Suprapubic skin (tissue), 4 donors: ENCODE results near the gene KCNA3. TPM values are rescaled to one million over a fixed set of nuclear protein-coding genes. Genes with fewer than 3 reads are reported as not detected.

Experiments
- DNase-seq, 2 donors: peaks; one replicate each; pipeline ENCODE4 v3.0.0-alpha.2; 2019; ENCODE audit warnings: low spot score in 2 of 2
- H3K27ac ChIP-seq: fragments of 200-600 bp; sonication (generic); one replicate; pipeline ENCODE4 v1.5.1; 2019
- H3K27me3 ChIP-seq: fragments of 200-600 bp; sonication (generic); one replicate; pipeline ENCODE4 v1.5.1; 2019
- H3K36me3 ChIP-seq: fragments of 200-600 bp; sonication (generic); one replicate; pipeline ENCODE4 v1.5.1; 2019
- H3K4me1 ChIP-seq: fragments of 200-600 bp; sonication (generic); one replicate; pipeline ENCODE4 v1.5.1; 2019
- H3K4me3 ChIP-seq: fragments of 200-600 bp; sonication (generic); one replicate; pipeline ENCODE4 v1.5.1; 2019; ENCODE audit warnings: mild to moderate bottlenecking
- H3K9me3 ChIP-seq: fragments of 200-600 bp; sonication (generic); one replicate; pipeline ENCODE4 v1.5.1; 2019
- CTCF ChIP-seq, 2 donors: fragments of 200-600 bp in 1 of 2; fragments of 450-650 bp in 1 of 2; sonication (generic) in 1 of 2; IDR thresholded peaks; one replicate each; pipeline ENCODE4 v1.5.1; 2016 to 2019; ENCODE audit warnings: antibody characterized with exemption in 2 of 2, mild to moderate bottlenecking in 1 of 2, moderate library complexity in 1 of 2
- EP300 ChIP-seq: sonication (generic); formaldehyde crosslinking; IDR thresholded peaks from one replicate; pipeline ENCODE4 v1.6.1; 2017; ENCODE audit warnings: antibody characterized with exemption
- POLR2A ChIP-seq, 2 donors: fragments of 450-650 bp; IDR thresholded peaks; one replicate each; pipeline ENCODE4 v1.6.1; 2017; ENCODE audit warnings: antibody characterized with exemption in 2 of 2, mild to moderate bottlenecking in 2 of 2, moderate library complexity in 2 of 2
- POLR2AphosphoS5 ChIP-seq, 3 donors: sonication (generic); formaldehyde crosslinking; IDR thresholded peaks; one replicate each; pipeline ENCODE4 v1.6.1; 2017; ENCODE audit warnings: antibody characterized with exemption in 3 of 3
- WGBS: methylation state at CpG from one replicate; pipeline ENCODE4 v1.1.5; 2018; 5-methylcytosine and 5-hydroxymethylcytosine counted together
- total RNA-seq, 4 donors: library from RNA; depleted of rRNA; stranded (reverse); fragments of >200 nt; gene quantifications; one replicate each; pipeline ENCODE4 v1.1.0, GENCODE V29; 2016

The KCNA3 gene
- total RNA-seq, 4 donors from 2014 or later: 0.34 to 1.4 (median 0.80) TPM; not detected in 1

- Histone ChIP-seq H3K4me1 (peaks cover 11% of the 10 kb centered on the region), H3K36me3 (no peaks in the 10 kb centered on the region), H3K27ac (no peak overlapping the region), H3K27me3 (no peaks in the 10 kb centered on the region), H3K4me3 (no peak overlapping the region), H3K9me3 (no peaks in the 10 kb centered on the region)
- 62% methylated on average over 2 of the region's 2 CpGs for WGBS
- no peak for DNase-seq
- TF ChIP-seq EP300 (no peak), POLR2A (IDR thresholded peaks at IDR 0.05) (no peak), POLR2AphosphoS5 (IDR thresholded peaks at IDR 0.05) (no peak), CTCF (IDR thresholded peaks at IDR 0.05) (no peak)
Observed at GRCh38 chr1:110650609-110651008, 24.1 kb downstream of the KCNA3 start.

GRCh38 chr1:110648417-110648816 is 26.3 kb downstream of the KCNA3 start:
- DNase-seq: no peak
- Histone ChIP-seq H3K4me3 (no peak overlapping the region), H3K9me3 (no peaks in the 10 kb centered on the region), H3K36me3 (no peaks in the 10 kb centered on the region), H3K4me1 (peaks cover 16% of the 10 kb centered on the region), H3K27me3 (no peaks in the 10 kb centered on the region), H3K27ac (no peak overlapping the region)
- WGBS: 69% methylated on average over 2 of the region's 2 CpGs
- no peak for TF ChIP-seq CTCF (IDR thresholded peaks at IDR 0.05)
- TF ChIP-seq POLR2AphosphoS5 (IDR thresholded peaks at IDR 0.05): no peak
- TF ChIP-seq POLR2A (IDR thresholded peaks at IDR 0.05): no peak

GRCh38 chr1:110647254-110647891 is 27.4 kb downstream of the KCNA3 start:
- TF ChIP-seq EP300 (no peak), POLR2AphosphoS5 (IDR thresholded peaks at IDR 0.05) (no peak), CTCF (IDR thresholded peaks at IDR 0.05) (no peak), POLR2A (IDR thresholded peaks at IDR 0.05) (no peak)
- Histone ChIP-seq H3K27me3 (no peaks in the 10 kb centered on the region), H3K36me3 (no peaks in the 10 kb centered on the region), H3K27ac (no peak overlapping the region), H3K9me3 (no peaks in the 10 kb centered on the region), H3K4me3 (no peak overlapping the region), H3K4me1 (peaks cover 16% of the 10 kb centered on the region)
- 33% methylated on average over 5 of the region's 5 CpGs for WGBS
- no peak for DNase-seq

GRCh38 chr1:110645821-110646735 is 28.7 kb downstream of the KCNA3 start:
- 35% methylated on average over 4 of the region's 4 CpGs for WGBS
- Histone ChIP-seq H3K9me3 (no peaks in the 10 kb centered on the region), H3K36me3 (no peaks in the 10 kb centered on the region), H3K27me3 (no peaks in the 10 kb centered on the region), H3K4me3 (no peak overlapping the region), H3K4me1 (peaks cover 16% of the 10 kb centered on the region), H3K27ac (no peak overlapping the region)
- TF ChIP-seq POLR2AphosphoS5 (IDR thresholded peaks at IDR 0.05) (no peak), POLR2A (IDR thresholded peaks at IDR 0.05) (no peak), CTCF (IDR thresholded peaks at IDR 0.05) (no peak), EP300 (no peak)
- DNase-seq: no peak

- Histone ChIP-seq H3K4me3 (no peak overlapping the region), H3K9me3 (no peaks in the 10 kb centered on the region), H3K36me3 (no peaks in the 10 kb centered on the region), H3K27me3 (peaks cover 3% of the 10 kb centered on the region), H3K4me1 (peaks cover 20% of the 10 kb centered on the region), H3K27ac (no peak overlapping the region)
- no peak for TF ChIP-seq POLR2AphosphoS5 (IDR thresholded peaks at IDR 0.05)
- no peak for TF ChIP-seq POLR2A (IDR thresholded peaks at IDR 0.05)
- TF ChIP-seq EP300: no peak
- TF ChIP-seq CTCF (IDR thresholded peaks at IDR 0.05): no peak
- no peak for DNase-seq
Observed at GRCh38 chr1:110645211-110645610, 29.5 kb downstream of the KCNA3 start.
